Spinal cord (tissue), 10 donors: ENCODE measurements around the gene RPTOR. TPM values are rescaled to one million over a fixed set of nuclear protein-coding genes. Genes with fewer than 3 reads are reported as not detected.
A peak's percentile ranks its signal among the peaks of the same experiment; 100 is the strongest.
"Not testable (repeated sequence)": the region's sequence is repeated elsewhere in the genome, so short reads cannot be mapped to it uniquely, and the experiment has no call there.

Source experiments
- DNase-seq, 6 donors: peaks; one replicate each; pipeline versions ENCODE4 v3.0.0 to v3.0.0-alpha.2; 2013 to 2015; ENCODE audit warnings: low spot score in 6 of 6, low read depth in 4 of 6
- H3K27ac ChIP-seq: one replicate; pipeline ENCODE4 v1.5.1; 2013; ENCODE audit warnings: low read depth, low read length, control low read depth
- H3K27me3 ChIP-seq: one replicate; pipeline ENCODE4 v1.6.1; 2013; ENCODE audit warnings: low read length; ENCODE audit not compliant: control insufficient read depth, insufficient read depth
- H3K36me3 ChIP-seq: one replicate; pipeline ENCODE4 v1.6.1; 2013; ENCODE audit warnings: low read length; ENCODE audit not compliant: control insufficient read depth, insufficient read depth
- H3K4me1 ChIP-seq: one replicate; pipeline ENCODE4 v1.6.1; 2013; ENCODE audit warnings: low read length; ENCODE audit not compliant: control insufficient read depth, insufficient read depth
- H3K4me3 ChIP-seq: one replicate; pipeline ENCODE4 v1.5.1; 2013; ENCODE audit warnings: low read depth, low read length, control low read depth
- H3K9me3 ChIP-seq: one replicate; pipeline ENCODE4 v1.6.1; 2013; ENCODE audit warnings: low read length; ENCODE audit not compliant: control insufficient read depth, insufficient read depth
- WGBS: methylation state at CpG from one replicate; pipeline ENCODE4 v1.1.5; 2013; ENCODE audit warnings: missing lambda C conversion rate; ENCODE audit not compliant: insufficient coverage; 5-methylcytosine and 5-hydroxymethylcytosine counted together
- polyA plus RNA-seq, 2 donors: library from polyadenylated mRNA; unstranded; fragments of 120-200 nt; gene quantifications; one replicate each; pipeline ENCODE4 v1.2.1, GENCODE V29; 2013; ENCODE audit not compliant: insufficient read length in 2 of 2
- total RNA-seq, 2 donors: library from RNA; depleted of rRNA in 1 of 2; stranded (reverse); fragments of 120-200 nt in 1 of 2; fragments of >200 nt in 1 of 2; gene quantifications; one replicate each; pipeline versions ENCODE4 v1.2.3 to v1.2.4, GENCODE V29; 2013 to 2014
- donor health status: healthy.

Gene RPTOR
- total and polyA plus RNA-seq, 4 donors: 17.1 to 27.2 (median 21.6) TPM

DNA sequence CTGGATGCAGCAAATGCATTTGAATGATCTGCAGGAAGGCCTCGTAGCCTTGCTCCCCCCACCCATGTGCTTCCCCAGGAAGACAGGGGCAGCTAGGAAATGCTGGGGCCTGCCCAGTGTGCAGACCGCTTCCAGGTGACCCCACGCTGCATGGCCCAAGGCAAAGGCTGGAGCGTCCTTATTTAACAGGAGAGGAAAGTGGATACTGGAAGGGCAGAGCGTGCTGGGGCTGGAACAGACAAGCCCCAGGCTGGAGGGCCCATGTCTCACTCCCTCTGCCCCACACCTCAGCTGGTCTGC lies 42.1 kb upstream of the RPTOR start:
- H3K4me3 ChIP-seq: no peak overlapping the region
- H3K9me3 ChIP-seq: no peaks in the 10 kb centered on the region
- 91% methylated on average over 4 of the region's 5 CpGs for WGBS
- H3K36me3 ChIP-seq: no peaks in the 10 kb centered on the region
- H3K27ac ChIP-seq: no peak overlapping the region
- DNase-seq: no peak
- H3K27me3 ChIP-seq: peaks cover 5% of the 10 kb centered on the region
- H3K4me1 ChIP-seq: peaks cover 22% of the 10 kb centered on the region

DNA sequence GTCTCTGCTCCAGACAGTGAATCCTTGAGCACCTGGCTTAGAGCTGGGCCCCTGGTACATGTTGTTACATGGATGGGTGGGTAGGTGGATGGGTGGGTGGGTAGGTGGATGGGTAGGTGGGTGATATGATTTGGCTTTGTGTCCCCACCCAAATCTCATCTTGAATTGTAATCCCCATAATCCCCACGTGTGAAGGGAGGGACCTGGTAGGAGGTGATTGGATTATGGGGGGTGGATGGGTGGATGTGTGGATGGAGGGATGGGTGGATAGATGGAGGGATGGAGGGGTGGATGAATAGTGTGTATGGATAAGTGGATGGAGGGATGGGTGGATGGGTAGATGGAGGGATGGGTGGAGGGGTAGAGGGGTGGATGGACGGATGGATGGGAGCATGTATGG lies 41.6 kb upstream of the RPTOR start:
- Histone ChIP-seq H3K4me3 (no peak overlapping the region), H3K36me3 (no peaks in the 10 kb centered on the region), H3K27ac (no peak overlapping the region), H3K4me1 (peaks cover 20% of the 10 kb centered on the region), H3K9me3 (no peaks in the 10 kb centered on the region), H3K27me3 (peaks cover 5% of the 10 kb centered on the region)
- DNase-seq: no peak
- WGBS: 95% methylated on average over 2 of the region's 2 CpGs

DNA sequence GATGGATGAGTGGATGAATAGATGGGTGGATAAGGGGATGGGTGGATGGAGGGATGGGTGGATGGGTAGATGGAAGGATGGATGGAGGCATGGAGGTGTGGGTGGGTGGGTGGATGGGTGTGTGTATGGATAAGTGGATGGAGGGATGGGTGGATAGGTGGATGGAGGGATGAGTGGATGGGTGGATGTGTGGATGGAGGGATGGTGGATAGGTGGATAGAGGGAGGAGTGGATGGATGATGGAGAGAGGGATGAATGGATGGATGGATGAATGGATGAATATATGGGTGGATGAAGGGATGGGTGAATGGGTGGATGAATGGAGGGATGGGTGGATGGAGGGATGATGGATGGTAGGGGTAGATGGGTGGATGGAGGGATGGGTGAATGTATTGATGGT lies 40.7 kb upstream of the RPTOR start:
- Histone ChIP-seq H3K27ac (no peak overlapping the region), H3K9me3 (no peaks in the 10 kb centered on the region), H3K36me3 (no peaks in the 10 kb centered on the region), H3K4me1 (peaks cover 11% of the 10 kb centered on the region), H3K4me3 (no peak overlapping the region), H3K27me3 (peaks cover 5% of the 10 kb centered on the region)
- DNase-seq: no peak

DNA sequence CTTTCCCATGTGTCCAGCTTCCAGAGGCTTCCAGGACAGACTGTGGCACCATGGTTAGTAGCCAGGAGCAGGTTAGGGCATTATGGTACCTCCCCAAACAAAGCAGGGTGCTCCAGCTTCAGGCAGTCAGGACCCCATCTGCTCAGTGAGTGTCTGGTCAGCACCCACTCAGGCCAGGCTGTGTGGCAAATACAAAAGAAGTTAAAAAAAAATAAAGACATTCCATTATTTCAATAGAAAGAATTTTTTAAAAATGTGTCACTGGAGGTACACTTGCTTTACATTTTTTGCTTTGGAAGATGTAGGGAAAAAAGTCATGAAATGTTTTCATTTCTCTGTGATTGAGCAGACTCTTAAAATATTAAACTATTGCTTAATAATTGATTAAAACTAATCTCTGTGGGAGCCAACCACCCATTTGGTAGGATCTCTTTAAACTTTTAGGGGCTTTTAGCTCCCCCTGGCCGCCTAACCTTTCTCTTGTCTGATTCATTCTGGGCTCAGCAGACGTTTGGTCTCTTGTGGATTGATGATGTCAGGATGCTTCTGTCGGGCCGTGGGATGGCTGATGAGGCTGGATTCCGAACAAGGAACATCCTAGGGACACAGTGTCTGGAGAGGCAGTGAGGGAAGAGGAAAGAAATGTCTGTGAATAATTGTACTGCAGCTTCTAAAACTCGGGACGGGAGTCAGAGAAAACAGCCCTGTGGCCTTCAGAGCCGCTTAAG lies 39.8 kb upstream of the RPTOR start:
- 27% methylated on average over 6 of the region's 8 CpGs for WGBS
- Histone ChIP-seq H3K4me1 (peaks cover 8% of the 10 kb centered on the region), H3K4me3 (no peak overlapping the region), H3K9me3 (no peaks in the 10 kb centered on the region), H3K27ac (no peak overlapping the region), H3K27me3 (peaks cover 5% of the 10 kb centered on the region), H3K36me3 (no peaks in the 10 kb centered on the region)
- peak in 1 of 6 donors; percentile 31 for DNase-seq

DNA sequence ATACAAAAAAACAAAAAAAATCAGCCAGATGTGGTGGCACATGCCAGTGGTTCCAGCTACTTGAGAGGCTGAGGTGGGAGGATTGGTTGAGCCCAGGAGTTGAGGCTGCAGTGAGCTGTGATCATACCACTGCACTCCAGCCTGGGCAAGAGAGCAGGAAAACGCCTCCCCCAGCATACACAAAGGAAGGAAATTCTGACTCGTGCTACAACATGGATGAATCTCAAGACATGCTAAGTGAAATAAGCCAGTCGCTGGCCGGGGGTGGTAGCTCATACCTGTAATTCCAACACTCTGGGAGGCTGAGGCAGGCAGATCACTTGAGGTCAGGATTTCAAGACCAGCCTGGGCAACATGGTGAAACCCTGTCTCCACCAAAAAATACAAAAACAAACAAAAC lies 37.5 kb upstream of the RPTOR start:
- WGBS: 90% methylated on average over 4 of the region's 4 CpGs
- H3K27me3 ChIP-seq: not testable (repeated sequence)

DNA sequence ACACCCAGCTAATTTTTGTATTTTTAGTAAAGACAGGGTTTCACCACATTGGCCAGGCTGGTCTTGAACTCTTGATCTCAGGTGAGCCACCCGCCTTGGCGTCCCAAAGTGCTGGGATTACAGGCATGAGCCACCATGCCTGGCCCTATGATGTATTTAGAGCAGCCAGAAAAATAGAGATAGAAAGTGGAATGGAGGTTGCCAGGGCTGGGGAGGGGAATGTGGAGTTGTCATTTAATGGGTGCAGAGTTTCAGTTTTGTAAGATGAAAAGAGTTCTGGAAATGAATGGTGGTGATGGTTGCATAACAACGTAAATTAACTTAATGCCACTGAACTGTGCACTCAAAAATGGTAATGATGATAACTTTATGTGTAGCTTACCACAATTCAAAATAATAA lies 36.7 kb upstream of the RPTOR start:
- Histone ChIP-seq H3K36me3 (no peaks in the 10 kb centered on the region), H3K27me3 (peaks cover 2% of the 10 kb centered on the region), H3K27ac (no peak overlapping the region), H3K4me3 (no peak overlapping the region), H3K4me1 (no peaks in the 10 kb centered on the region), H3K9me3 (no peaks in the 10 kb centered on the region)
- DNase-seq: no peak
- WGBS: 100% methylated on average over 2 of the region's 3 CpGs

More for the DNA sequence above, 37.5 kb upstream of the RPTOR start:
- not testable (repeated sequence) for H3K36me3 ChIP-seq, H3K27ac ChIP-seq, H3K4me1 ChIP-seq, H3K9me3 ChIP-seq, DNase-seq, H3K4me3 ChIP-seq

DNA sequence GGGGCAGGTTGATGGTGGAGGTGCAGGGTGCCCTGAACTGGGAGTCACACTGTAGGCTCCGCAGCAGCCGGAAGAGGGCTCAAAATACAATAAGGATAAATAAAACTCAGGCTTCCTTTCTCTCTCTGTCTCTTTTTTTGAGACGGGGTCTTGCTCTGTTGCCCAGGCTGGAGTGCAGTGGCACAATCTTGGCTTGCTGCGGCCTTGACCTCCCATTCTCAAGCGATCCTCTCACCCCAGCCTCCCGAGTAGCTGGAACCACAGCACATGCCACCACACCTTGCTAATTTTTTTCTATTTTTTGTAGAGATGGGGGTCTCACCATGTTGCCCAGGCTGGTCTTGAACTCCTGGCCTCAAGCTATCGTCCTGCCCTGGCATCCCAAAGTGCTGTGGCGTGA lies 35.3 kb upstream of the RPTOR start:
- H3K36me3 ChIP-seq: no peaks in the 10 kb centered on the region
- no peak overlapping the region for H3K4me3 ChIP-seq
- no peaks in the 10 kb centered on the region for H3K9me3 ChIP-seq
- DNase-seq: no peak
- H3K27ac ChIP-seq: no peak overlapping the region
- no peaks in the 10 kb centered on the region for H3K4me1 ChIP-seq
- WGBS: 89% methylated on average over 6 of the region's 8 CpGs
- H3K27me3 ChIP-seq: peaks cover 2% of the 10 kb centered on the region

DNA sequence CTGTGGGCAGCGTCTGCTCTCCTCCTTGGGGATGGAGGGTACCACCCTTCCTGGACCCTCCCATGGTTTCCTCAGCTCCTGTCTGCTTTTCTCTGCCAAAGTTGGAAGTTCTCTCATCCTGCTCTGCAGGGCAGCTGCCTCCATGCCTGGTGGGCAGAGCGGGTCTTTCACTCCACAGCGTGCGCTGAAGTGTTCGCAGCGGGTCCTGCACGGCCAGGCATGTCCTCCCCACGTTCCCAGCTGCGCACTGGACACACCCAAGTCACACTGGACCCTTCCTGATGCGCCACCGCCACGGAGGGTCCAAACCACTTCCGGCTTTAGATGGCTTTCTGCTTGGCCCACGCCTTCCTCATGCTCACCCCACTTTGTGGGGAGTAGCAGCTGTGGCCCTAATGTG lies 34.5 kb upstream of the RPTOR start:
- Histone ChIP-seq H3K27me3 (peaks cover 2% of the 10 kb centered on the region), H3K36me3 (no peaks in the 10 kb centered on the region), H3K27ac (no peak overlapping the region), H3K4me3 (no peak overlapping the region), H3K4me1 (no peaks in the 10 kb centered on the region), H3K9me3 (no peaks in the 10 kb centered on the region)
- DNase-seq: no peak
- 88% methylated on average over 14 of the region's 14 CpGs for WGBS

DNA sequence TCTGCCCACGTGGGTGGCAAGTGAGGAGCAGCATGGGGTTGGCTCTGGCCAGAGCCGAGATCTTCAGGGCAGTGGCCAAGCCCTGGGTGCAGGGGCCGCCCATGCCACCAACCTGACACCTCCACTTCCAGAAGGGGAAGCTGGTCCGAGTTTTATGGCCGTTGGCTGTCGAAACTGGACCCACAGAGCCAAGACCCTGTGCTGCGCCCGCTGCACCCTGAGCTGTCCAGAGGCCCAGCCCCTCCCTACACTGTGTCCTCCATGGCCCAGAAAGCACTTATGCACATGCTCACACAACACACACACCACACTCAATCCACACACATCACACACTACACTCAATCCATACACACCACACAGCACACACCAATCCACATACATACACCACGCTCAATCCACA lies 33.9 kb upstream of the RPTOR start:
- Histone ChIP-seq H3K27me3 (peaks cover 2% of the 10 kb centered on the region), H3K27ac (no peak overlapping the region), H3K4me3 (no peak overlapping the region), H3K4me1 (no peaks in the 10 kb centered on the region), H3K36me3 (no peaks in the 10 kb centered on the region), H3K9me3 (no peaks in the 10 kb centered on the region)
- DNase-seq: no peak
- 81% methylated on average over 8 of the region's 9 CpGs for WGBS

DNA sequence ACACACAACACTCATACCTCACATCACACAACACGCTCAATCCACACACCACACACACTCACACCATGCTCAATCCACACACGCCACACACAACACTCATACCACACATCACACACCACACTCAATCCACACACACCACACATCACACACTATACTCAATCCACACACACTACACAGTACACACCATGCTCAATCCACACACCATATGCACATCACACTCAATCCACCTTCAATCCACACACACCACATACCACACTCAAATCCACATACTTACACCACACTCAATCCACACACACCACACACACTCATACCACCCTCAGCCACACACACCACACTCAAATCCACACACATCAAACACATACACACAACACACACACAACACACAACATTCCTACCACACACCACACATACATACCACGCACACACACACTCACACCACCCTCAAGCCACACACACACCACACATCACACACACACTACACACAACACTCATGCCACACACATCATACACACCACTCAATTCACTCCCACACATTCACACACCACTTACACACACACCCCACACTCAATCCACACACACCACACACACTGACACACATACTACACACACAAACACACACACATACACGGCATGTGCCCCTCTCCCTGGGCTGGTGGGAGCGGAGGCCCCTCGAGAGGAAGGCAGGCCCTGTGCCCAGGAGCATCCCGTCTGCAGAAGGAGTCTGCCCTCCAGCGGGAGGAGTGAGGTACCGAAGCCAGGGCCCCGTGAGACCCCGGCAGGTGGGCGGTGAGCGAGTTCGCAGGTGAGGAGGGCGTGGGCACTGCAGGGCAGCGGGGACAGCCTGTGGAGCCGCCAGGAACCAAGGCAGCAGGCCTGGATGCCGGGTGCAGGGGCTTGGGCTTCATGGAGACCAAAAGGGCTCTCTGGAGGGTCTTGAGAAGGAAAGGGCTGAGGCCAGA lies 33.1 kb upstream of the RPTOR start:
- H3K27ac ChIP-seq: no peak overlapping the region
- WGBS: 38% methylated on average over 17 of the region's 18 CpGs
- H3K27me3 ChIP-seq: peaks cover 2% of the 10 kb centered on the region
- no peaks in the 10 kb centered on the region for H3K4me1 ChIP-seq
- DNase-seq: no peak
- no peaks in the 10 kb centered on the region for H3K9me3 ChIP-seq
- H3K4me3 ChIP-seq: no peak overlapping the region
- no peaks in the 10 kb centered on the region for H3K36me3 ChIP-seq
